ENCODE data around the gene PGAM2. TPM values are rescaled to one million over a fixed set of nuclear protein-coding genes. Genes with fewer than 3 reads are reported as not detected.
A peak's percentile ranks its signal among the peaks of the same experiment; 100 is the strongest.

Gene PGAM2
- total RNA-seq, 2 experiments from 2014 or later: 0.49 TPM; not detected in 1

DNA sequence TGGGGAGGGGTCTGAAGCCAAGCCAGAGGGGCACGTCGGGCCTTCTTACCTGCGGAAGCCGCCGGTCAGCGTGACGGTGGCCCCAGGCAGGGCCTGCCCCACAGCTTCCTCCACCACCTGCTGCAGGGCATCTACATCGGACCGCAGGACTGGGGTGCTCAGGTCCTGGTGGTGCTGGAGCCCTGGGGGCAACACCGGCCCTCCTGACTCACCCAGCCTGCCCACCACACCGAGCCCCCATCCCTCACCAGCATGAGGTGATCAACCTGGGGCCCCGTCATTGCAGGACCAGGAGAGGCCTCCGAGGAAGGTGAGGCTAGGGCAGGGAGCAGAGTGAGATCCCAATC, 9.0 kb upstream of the PGAM2 start:
- H3K4me1 Mint-ChIP-seq (ENCODE audit: low read depth): peaks cover 36% of the 10 kb centered on the region
- no peak for ATAC-seq
- H3K36me3 Mint-ChIP-seq (ENCODE audit: low read depth): peaks cover 40% of the 10 kb centered on the region
- ChIA-PET CTCF (no interaction called here), POLR2A (interaction anchor here (0.7 to 8.2 kb wide), 3 partner anchors 8 to 492 kb away, joined by 3 to 79 read pairs (median 4); partner anchors contain the start of genes PGAM2 and STK17A)
- intact Hi-C loops (cut with micrococcal nuclease): no loop called here
- no peak overlapping the region for H3K4me3 Mint-ChIP-seq
- H3K9me3 Mint-ChIP-seq: no peaks in the 10 kb centered on the region
- no peak for DNase-seq
- no peaks in the 10 kb centered on the region for H3K27me3 Mint-ChIP-seq
- H3K27ac Mint-ChIP-seq: peak overlapping the region; percentile 86
- TF ChIP-seq, protein P1, sequence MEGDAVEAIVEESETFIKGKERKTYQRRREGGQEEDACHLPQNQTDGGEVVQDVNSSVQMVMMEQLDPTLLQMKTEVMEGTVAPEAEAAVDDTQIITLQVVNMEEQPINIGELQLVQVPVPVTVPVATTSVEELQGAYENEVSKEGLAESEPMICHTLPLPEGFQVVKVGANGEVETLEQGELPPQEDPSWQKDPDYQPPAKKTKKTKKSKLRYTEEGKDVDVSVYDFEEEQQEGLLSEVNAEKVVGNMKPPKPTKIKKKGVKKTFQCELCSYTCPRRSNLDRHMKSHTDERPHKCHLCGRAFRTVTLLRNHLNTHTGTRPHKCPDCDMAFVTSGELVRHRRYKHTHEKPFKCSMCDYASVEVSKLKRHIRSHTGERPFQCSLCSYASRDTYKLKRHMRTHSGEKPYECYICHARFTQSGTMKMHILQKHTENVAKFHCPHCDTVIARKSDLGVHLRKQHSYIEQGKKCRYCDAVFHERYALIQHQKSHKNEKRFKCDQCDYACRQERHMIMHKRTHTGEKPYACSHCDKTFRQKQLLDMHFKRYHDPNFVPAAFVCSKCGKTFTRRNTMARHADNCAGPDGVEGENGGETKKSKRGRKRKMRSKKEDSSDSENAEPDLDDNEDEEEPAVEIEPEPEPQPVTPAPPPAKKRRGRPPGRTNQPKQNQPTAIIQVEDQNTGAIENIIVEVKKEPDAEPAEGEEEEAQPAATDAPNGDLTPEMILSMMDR (IDR thresholded peaks at IDR 0.05): no peak

DNA sequence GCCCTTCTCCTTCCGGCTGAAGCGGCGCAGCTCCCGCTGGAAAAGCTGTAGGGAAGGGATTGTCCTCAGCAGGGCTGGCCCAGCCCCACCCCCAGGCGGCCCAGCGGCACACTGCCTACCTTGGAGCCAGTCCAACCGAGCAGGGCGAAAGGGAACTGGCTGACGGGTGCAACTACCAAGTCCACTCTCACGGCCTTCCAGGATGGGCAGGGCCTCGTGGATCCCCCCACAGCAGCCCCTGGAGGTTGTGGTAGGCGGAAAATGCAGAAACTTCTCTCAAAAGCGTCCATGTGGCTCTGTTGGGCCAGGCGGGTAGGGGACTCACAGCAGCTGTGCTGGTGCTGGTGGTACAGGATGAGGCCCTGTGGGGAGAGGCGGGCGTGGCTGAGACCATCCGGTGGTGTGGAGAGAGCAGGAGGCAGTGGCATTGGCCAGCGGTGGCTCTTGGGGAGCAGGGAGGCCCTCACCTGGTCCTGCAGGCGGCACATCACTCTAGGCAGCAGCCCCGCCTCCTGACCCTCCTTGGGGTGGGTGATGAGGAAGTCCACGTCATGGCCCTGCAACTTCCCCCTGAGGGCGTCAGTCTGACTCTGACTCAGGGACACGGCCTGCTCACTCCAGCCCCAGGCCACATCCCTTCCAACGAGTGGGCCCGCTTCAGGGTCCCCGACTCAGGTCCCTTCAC, 8.4 kb upstream of the PGAM2 start:
- intact Hi-C loops (cut with micrococcal nuclease): no loop called here
- Mint-ChIP-seq H3K27me3 (no peaks in the 10 kb centered on the region), H3K9me3 (no peaks in the 10 kb centered on the region), H3K4me1 (ENCODE audit: low read depth) (peaks cover 31% of the 10 kb centered on the region), H3K27ac (peak overlapping the region; percentile 86), H3K36me3 (ENCODE audit: low read depth) (peaks cover 36% of the 10 kb centered on the region), H3K4me3 (peak overlapping the region; percentile 53)
- DNase-seq: peak; percentile 89
- TF ChIP-seq, protein P1 (IDR thresholded peaks at IDR 0.05): no peak
- CTCF ChIA-PET: no interaction called here
- POLR2A ChIA-PET: interaction anchor here (1.3 to 8.2 kb wide), 2 partner anchors 8 to 13 kb away, joined by 4 to 79 read pairs; partner anchors contain the start of gene PGAM2
- ATAC-seq: peak; percentile 95

DNA sequence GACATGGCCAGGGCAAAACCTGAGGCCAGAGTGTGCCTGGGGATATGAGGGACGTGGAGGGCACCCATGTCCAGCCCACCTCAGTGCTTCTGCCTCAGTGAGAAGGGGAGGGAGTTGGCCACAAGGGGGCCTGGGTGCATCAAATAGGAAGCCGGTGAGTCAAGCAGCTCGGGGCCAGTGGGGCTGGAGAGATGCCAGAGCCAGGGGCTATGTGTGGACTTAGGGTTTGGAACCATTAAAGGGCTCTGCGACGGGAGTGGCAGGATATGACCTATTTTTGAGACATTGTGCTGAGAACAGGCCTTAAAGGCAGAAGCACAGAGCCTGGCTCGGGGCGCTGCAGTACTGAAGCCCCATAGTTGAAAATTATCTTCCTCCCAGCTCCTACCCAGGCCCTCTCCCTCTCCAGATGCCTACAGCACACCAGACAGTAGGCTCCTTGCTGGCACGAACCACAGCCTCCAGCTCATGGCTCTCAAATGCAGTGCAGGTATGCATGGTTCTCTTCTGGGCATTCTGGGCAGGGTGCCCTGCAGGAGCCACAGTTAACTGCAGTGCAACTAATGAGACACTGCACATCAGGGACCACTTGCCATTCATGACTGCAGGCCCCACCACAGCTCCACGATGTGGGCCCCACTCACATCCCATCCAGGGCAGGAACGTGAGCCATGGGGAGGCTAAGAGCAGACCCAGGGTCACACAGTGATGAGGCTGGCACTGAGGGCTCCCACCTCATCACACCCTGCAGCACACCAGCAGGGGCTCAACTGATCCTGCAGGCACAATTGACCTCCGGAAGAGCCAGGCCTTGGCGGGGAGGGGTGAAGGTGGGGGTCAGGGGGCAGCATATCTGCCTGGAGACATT, 7.2 kb upstream of the PGAM2 start:
- Mint-ChIP-seq H3K4me1 (ENCODE audit: low read depth) (peaks cover 30% of the 10 kb centered on the region), H3K36me3 (ENCODE audit: low read depth) (peaks cover 25% of the 10 kb centered on the region), H3K27me3 (no peaks in the 10 kb centered on the region), H3K27ac (peak overlapping the region; percentile 77), H3K9me3 (no peaks in the 10 kb centered on the region), H3K4me3 (no peak overlapping the region)
- ATAC-seq (peak; percentile 29), DNase-seq (peak; percentile 80)
- ChIA-PET POLR2A (interaction anchor here (0.7 to 1.3 kb wide), 4 partner anchors 10 to 124 kb away, joined by 3 to 4 read pairs (median 3); no protein-coding TSS in a partner anchor), CTCF (interaction anchor here (0.6 to 1.1 kb wide), 5 partner anchors 8 to 129 kb away, joined by 3 to 4 read pairs (median 3); partner anchors contain the start of gene DBNL)
- intact Hi-C loops (cut with micrococcal nuclease): no loop called here
- TF ChIP-seq, protein P1 (IDR thresholded peaks at IDR 0.05): peak; percentile 58

DNA sequence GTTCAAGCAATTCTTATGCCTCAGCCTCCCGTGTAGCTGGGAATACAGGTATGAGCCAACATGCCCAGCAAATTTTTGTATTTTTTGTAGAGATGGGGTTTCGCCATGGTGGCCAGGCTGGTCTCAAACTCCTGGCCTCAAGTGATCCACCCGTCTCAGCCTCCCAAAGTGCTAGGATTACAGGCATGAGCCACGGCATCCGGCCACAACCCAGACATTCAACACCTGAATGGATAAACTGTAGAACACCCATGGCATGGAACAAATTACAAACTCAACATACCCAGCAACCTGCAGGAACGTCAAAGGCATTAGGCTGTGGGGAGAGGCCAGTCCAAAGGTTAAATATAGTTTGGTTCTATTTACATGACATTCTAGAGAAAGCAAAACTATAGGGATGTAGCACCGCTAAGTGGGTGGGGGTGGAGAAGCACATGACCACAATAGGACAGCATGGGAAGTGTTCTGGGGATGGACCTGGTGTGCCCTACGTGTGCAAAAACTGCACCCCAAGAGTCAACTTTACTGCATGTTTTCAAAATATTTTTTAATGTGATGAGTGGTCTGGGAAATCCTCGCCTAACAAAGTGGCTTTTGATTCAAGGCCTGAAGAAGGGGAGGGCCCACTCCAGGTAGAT, 6.5 kb upstream of the PGAM2 start:
- Mint-ChIP-seq H3K4me1 (ENCODE audit: low read depth) (peaks cover 32% of the 10 kb centered on the region), H3K27me3 (no peaks in the 10 kb centered on the region), H3K4me3 (no peak overlapping the region), H3K9me3 (no peaks in the 10 kb centered on the region), H3K36me3 (ENCODE audit: low read depth) (peaks cover 23% of the 10 kb centered on the region), H3K27ac (peak overlapping the region; percentile 77)
- ChIA-PET POLR2A (interaction anchor here (0.6 to 1.3 kb wide), 4 partner anchors 9 to 27 kb away, joined by 3 to 4 read pairs (median 3); partner anchors contain the start of gene DBNL), CTCF (interaction anchor here (1.0 to 1.1 kb wide), 3 partner anchors 8 to 130 kb away, joined by 3 to 4 read pairs (median 4); no protein-coding TSS in a partner anchor)
- DNase-seq (no peak), ATAC-seq (no peak)
- TF ChIP-seq, protein P1 (IDR thresholded peaks at IDR 0.05): peak; percentile 59
- intact Hi-C loops (cut with micrococcal nuclease): no loop called here
